Measurements from ENCODE around the gene PPP1R36.

PPP1R36 gene

GRCh38 chr14:64610049-64610746 is 60.4 kb downstream of the PPP1R36 start:
- no peak for TF ChIP-seq EZH2phosphoT487 (conservative IDR thresholded peaks at IDR 0.05; ENCODE audit: low read length)
- TF ChIP-seq CTCF (IDR thresholded peaks at IDR 0.05; ENCODE audit: insufficient read depth, low read length, poor library complexity, severe bottlenecking): no peak
- Histone ChIP-seq H3K79me2 (ENCODE audit: insufficient read depth, low read length) (no peaks in the 10 kb centered on the region), H3K9ac (ENCODE audit: low read length) (no peak overlapping the region), H3K4me2 (ENCODE audit: low read depth, low read length, poor library complexity, severe bottlenecking) (no peak overlapping the region), H3K27me3 (ENCODE audit: low read length) (no peaks in the 10 kb centered on the region), H3K27ac (ENCODE audit: low read depth, low read length) (no peak overlapping the region), H3K9me3 (ENCODE audit: insufficient read depth, low read length) (no peaks in the 10 kb centered on the region), H3F3A (ENCODE audit: insufficient read depth) (no peaks in the 10 kb centered on the region), H4K20me1 (ENCODE audit: low read depth, low read length) (no peaks in the 10 kb centered on the region), H3K9me2 (replicated peaks; ENCODE audit: insufficient read depth, low read length) (no peaks in the 10 kb centered on the region), H3K36me3 (ENCODE audit: low read length) (no peaks in the 10 kb centered on the region), H3K4me3 (ENCODE audit: insufficient read depth, low read length, poor library complexity, severe bottlenecking) (no peak overlapping the region), H2AFZ (ENCODE audit: low read depth, low read length, severe bottlenecking) (no peak overlapping the region)

GRCh38 chr14:64611358-64612020 is 61.7 kb downstream of the PPP1R36 start:
- Histone ChIP-seq H3F3A (ENCODE audit: insufficient read depth) (no peaks in the 10 kb centered on the region), H3K4me2 (ENCODE audit: low read depth, low read length, poor library complexity, severe bottlenecking) (no peak overlapping the region), H3K9me3 (ENCODE audit: insufficient read depth, low read length) (no peaks in the 10 kb centered on the region), H3K27ac (ENCODE audit: low read depth, low read length) (no peak overlapping the region), H3K9ac (ENCODE audit: low read length) (no peak overlapping the region), H3K36me3 (ENCODE audit: low read length) (no peaks in the 10 kb centered on the region), H3K27me3 (ENCODE audit: low read length) (no peaks in the 10 kb centered on the region), H3K79me2 (ENCODE audit: insufficient read depth, low read length) (no peaks in the 10 kb centered on the region), H3K9me2 (replicated peaks; ENCODE audit: insufficient read depth, low read length) (no peaks in the 10 kb centered on the region), H2AFZ (ENCODE audit: low read depth, low read length, severe bottlenecking) (no peak overlapping the region), H4K20me1 (ENCODE audit: low read depth, low read length) (no peaks in the 10 kb centered on the region), H3K4me3 (ENCODE audit: insufficient read depth, low read length, poor library complexity, severe bottlenecking) (no peak overlapping the region)
- TF ChIP-seq CTCF (IDR thresholded peaks at IDR 0.05; ENCODE audit: insufficient read depth, low read length, poor library complexity, severe bottlenecking) (no peak), EZH2phosphoT487 (conservative IDR thresholded peaks at IDR 0.05; ENCODE audit: low read length) (no peak)

GRCh38 chr14:64612021-64612380 is 62.2 kb downstream of the PPP1R36 start:
- Histone ChIP-seq H3K9me3 (ENCODE audit: insufficient read depth, low read length) (no peaks in the 10 kb centered on the region), H3K4me3 (ENCODE audit: insufficient read depth, low read length, poor library complexity, severe bottlenecking) (no peak overlapping the region), H3F3A (ENCODE audit: insufficient read depth) (no peaks in the 10 kb centered on the region), H3K79me2 (ENCODE audit: insufficient read depth, low read length) (no peaks in the 10 kb centered on the region), H4K20me1 (ENCODE audit: low read depth, low read length) (no peaks in the 10 kb centered on the region), H3K36me3 (ENCODE audit: low read length) (no peaks in the 10 kb centered on the region), H3K9me2 (replicated peaks; ENCODE audit: insufficient read depth, low read length) (no peaks in the 10 kb centered on the region), H3K27ac (ENCODE audit: low read depth, low read length) (no peak overlapping the region), H3K27me3 (ENCODE audit: low read length) (no peaks in the 10 kb centered on the region), H3K4me2 (ENCODE audit: low read depth, low read length, poor library complexity, severe bottlenecking) (no peak overlapping the region), H2AFZ (ENCODE audit: low read depth, low read length, severe bottlenecking) (no peak overlapping the region), H3K9ac (ENCODE audit: low read length) (no peak overlapping the region)
- TF ChIP-seq CTCF (IDR thresholded peaks at IDR 0.05; ENCODE audit: insufficient read depth, low read length, poor library complexity, severe bottlenecking): no peak
- TF ChIP-seq EZH2phosphoT487 (conservative IDR thresholded peaks at IDR 0.05; ENCODE audit: low read length): no peak
